Measurements from ENCODE around the gene AMZ1.

AMZ1 gene

GRCh38 chr7:2754086-2754485 is 66.1 kb downstream of the AMZ1 start:
- no peak for DNase-seq (ENCODE audit: low spot score)

GRCh38 chr7:2754912-2755311 is 66.9 kb downstream of the AMZ1 start:
- no peak for DNase-seq (ENCODE audit: low spot score)

GRCh38 chr7:2755531-2755930 is 67.5 kb downstream of the AMZ1 start:
- no peak for DNase-seq (ENCODE audit: low spot score)

DNA sequence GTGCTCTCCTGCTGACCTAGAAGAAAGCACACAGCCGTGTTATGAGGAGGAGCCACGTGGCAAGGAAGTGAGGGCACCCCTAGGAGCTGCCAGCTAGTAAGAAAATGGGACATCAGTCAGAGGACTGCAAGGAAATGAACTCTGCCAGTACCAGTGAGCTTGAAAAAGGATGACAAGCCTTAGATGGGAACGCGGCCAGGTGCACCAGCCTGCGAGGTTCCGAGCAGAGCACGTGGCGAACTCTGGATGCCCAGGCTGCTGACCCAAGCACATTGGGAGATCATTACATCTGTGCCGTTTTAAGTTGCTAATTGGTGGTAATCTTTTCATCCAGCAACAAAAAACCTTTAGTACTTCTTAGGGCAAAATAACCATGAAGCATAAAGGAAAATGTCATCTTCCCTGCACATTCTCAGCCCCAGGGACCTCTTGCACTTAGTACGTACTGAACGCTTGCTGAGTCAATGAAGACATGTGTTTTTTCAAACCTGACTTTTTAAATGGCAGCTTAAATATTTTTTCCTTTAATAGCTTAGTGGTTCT is 69.4 kb downstream of the AMZ1 start:
- peak; percentile 53 for DNase-seq (ENCODE audit: low spot score)

DNA sequence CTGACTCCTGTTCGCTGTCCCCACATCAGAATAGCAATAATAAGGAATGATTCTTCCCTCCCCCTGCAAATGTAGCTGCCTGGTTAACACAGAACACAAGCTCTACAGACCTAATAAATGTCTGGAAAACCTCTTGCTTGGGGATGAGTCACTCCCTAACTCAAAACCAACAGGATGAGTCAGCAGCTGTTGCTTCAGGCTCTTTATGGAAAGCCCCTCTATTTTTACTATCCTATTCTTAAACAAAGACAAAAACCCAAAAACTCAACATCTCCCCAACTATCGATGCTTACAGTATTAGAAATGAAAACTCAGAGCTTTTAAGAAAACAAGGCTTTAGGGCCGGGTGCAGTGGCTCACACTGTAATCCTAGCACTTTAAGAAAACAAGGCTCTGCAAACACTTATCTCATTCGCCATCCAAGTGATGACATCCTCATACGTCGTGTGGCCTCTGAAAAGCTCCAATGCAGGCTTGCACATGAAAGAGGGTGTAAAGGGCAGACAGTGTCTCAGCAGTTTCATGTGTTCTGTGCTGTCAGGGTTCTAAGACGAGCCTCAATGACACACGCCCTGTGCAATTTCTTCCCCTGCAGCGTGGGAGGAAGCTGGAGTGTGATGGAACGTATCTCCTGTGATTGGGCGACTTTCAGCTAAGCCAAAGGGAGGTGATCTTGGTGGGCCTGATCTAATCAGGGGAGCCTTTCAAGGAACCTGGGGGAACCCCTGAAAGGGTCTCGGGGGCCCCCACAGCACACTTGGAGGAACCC is 70.1 kb downstream of the AMZ1 start:
- DNase-seq (ENCODE audit: low spot score) = peak; percentile 91

GRCh38 chr7:2758673-2759616 is 70.9 kb downstream of the AMZ1 start:
- DNase-seq (ENCODE audit: low spot score) = no peak

GRCh38 chr7:2759736-2760097 is 71.7 kb downstream of the AMZ1 start:
- DNase-seq (ENCODE audit: low spot score) = no peak

GRCh38 chr7:2760098-2760889 is 72.3 kb downstream of the AMZ1 start:
- peak; percentile 48 for DNase-seq (ENCODE audit: low spot score)

- no peak for DNase-seq (ENCODE audit: low spot score)
These were observed 73.2 kb downstream of the AMZ1 start for GRCh38 chr7:2761131-2761624.

DNA sequence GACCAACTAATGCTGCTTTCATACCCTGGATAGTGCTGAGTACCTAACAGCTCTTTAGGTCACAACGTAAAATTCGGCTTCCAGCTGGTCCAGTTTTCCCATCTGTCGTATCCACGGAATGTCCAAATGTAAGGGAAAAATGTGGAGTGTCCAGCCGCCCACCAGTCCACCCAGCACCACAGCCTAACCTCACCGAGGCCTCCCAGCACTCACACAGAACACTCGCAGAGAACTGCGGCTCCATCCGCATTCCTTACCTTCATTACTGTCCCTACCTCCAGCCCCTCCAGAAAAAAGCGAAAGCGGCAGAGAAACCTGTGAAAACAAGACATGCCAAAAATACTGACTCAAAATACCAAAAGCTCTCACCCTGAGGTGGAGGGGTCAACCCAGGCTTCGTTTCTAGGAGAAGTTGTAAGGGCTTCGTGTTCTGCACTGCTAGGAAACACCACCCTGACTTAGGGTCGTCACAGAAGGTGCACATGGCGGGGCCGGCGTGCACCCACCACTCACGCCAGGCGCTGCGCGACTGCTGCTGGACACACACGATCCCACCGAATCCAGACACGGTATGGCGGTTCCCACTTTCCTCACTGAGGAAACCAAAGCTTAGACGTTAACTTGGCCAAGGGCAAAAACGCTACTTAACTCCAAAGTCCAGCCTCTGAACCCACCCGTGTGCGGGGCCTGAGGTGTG is 73.9 kb downstream of the AMZ1 start:
- no peak for DNase-seq (ENCODE audit: low spot score)

DNA sequence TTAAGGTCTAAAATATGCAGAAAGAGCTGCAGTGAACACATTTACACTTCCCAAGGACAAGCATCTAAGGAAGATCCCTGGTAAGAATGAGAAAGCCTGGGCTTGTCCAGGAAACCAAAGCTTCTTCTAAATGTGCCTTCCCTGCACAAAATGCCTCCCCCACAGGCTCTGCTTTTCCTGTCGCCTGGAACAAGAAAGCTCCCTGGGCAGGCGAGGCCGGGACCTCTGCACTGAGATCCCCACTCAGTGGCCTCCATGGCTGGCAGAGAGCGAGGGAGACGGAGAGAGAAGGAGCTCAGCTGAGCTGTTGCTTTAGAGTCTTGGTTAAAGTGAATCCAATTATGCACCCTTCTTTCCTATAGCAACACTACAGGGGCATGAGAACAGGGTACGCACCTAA is 75.6 kb downstream of the AMZ1 start:
- no peak for DNase-seq (ENCODE audit: low spot score)

DNA sequence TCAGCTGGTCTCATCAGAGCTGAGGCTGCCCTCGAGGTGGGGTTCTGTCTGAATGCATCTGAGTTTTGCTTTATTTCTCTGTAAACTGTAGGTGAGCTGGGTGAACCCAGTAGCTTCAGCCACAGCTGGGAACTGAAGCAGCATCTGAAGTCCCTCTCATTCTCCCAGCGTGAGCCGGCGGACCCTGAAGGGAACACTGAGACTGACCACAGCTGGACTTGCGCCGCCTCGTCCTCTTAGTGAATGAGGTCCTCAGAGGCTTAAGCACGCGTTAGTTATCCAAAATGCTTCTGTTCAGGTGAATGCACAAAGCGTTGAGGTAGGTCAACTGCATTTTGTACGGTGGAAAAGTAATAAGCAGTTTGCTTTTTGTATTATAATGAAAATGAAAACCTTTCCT is 76.6 kb downstream of the AMZ1 start:
- DNase-seq (ENCODE audit: low spot score) = no peak
